Nephron (organoid): ENCODE measurements around the gene PHACTR1.
"Not testable (repeated sequence)": the region's sequence is repeated elsewhere in the genome, so short reads cannot be mapped to it uniquely, and the experiment has no call there.

Experiments
- H3K27ac Mint-ChIP-seq, 3 experiments: 2 replicates each; pipeline ENCODE4 v1.8.0; 2020; ENCODE audit warnings: mixed read lengths in 3 of 3, mild to moderate bottlenecking in 2 of 3, moderate library complexity in 1 of 3
- H3K27me3 Mint-ChIP-seq: 2 replicates; pipeline ENCODE4 v1.8.0; 2021; ENCODE audit warnings: low read depth, mild to moderate bottlenecking, moderate library complexity, mixed read lengths
- H3K36me3 Mint-ChIP-seq: 2 replicates; pipeline ENCODE4 v1.8.0; 2020; ENCODE audit warnings: low read depth, mixed read lengths
- H3K4me1 Mint-ChIP-seq: 2 replicates; pipeline ENCODE4 v1.8.0; 2020; ENCODE audit warnings: mixed read lengths
- H3K4me3 Mint-ChIP-seq, 3 experiments: 2 replicates each; pipeline ENCODE4 v1.8.0; 2020; ENCODE audit warnings: mild to moderate bottlenecking in 3 of 3, mixed read lengths in 3 of 3, moderate library complexity in 2 of 3
- H3K9me3 Mint-ChIP-seq: 2 replicates; pipeline ENCODE4 v1.8.0; 2020; ENCODE audit warnings: mixed read lengths
- TF ChIP-seq, protein P1 (sequence below), 3 experiments: fragments of 200-600 bp; sonication (generic); IDR thresholded peaks; one replicate each; pipeline ENCODE4 v1.5.0; 2021; ENCODE audit warnings: antibody characterized with exemption in 3 of 3; ENCODE audit not compliant: unreplicated experiment in 3 of 3

PHACTR1 gene

DNA sequence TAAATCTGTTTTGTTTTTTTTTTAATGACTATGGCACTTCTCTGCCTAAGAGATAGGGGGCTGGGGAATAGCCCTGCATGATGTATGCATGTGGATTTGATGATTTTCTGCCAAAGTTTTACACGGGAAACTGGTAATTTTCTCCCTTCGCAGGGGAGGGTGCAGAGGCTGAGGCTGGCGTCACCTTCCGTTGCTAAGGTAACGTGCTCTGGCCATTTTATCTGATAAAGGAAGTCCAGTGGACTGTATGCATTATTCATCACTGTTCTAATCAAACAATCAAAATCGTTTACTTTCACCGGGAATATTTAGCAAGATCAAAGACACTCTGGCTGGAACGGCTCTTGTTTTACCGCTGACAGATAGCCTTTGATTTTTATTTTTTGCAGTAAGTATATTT lies 789 bp downstream of the PHACTR1 start:
- peaks cover 6% of the 10 kb centered on the region for H3K4me1 Mint-ChIP-seq
- peaks cover 38% of the 10 kb centered on the region for H3K27me3 Mint-ChIP-seq
- no peaks in the 10 kb centered on the region for H3K36me3 Mint-ChIP-seq

DNA sequence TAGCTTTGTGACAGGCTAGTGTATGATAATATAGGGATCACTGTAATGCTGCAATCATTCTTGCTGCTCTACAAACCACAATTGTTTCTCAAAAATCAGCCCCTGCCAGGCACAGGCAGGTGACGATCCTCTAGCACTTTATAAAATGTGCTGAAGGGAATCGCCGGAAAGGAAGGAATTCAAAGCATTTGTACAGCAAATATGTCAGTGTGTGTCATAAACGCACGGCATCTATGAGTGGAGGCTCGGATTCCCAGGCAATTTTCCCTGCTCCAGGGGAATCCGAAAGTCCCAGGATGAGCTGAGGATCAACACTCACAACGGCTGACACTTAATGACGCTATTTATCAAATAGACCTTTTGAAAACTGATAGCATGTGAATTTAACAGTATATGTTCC lies 1.4 kb downstream of the PHACTR1 start:
- Mint-ChIP-seq H3K27ac (no peak overlapping the region), H3K9me3 (peaks cover 2% of the 10 kb centered on the region), H3K27me3 (peaks cover 38% of the 10 kb centered on the region), H3K4me3 (no peak overlapping the region), H3K4me1 (peaks cover 6% of the 10 kb centered on the region), H3K36me3 (no peaks in the 10 kb centered on the region)
- TF ChIP-seq, protein P1, sequence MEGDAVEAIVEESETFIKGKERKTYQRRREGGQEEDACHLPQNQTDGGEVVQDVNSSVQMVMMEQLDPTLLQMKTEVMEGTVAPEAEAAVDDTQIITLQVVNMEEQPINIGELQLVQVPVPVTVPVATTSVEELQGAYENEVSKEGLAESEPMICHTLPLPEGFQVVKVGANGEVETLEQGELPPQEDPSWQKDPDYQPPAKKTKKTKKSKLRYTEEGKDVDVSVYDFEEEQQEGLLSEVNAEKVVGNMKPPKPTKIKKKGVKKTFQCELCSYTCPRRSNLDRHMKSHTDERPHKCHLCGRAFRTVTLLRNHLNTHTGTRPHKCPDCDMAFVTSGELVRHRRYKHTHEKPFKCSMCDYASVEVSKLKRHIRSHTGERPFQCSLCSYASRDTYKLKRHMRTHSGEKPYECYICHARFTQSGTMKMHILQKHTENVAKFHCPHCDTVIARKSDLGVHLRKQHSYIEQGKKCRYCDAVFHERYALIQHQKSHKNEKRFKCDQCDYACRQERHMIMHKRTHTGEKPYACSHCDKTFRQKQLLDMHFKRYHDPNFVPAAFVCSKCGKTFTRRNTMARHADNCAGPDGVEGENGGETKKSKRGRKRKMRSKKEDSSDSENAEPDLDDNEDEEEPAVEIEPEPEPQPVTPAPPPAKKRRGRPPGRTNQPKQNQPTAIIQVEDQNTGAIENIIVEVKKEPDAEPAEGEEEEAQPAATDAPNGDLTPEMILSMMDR (IDR thresholded peaks at IDR 0.05; ENCODE audit: unreplicated experiment in 3 of 3) = no peak

More for the DNA sequence above, 789 bp downstream of the PHACTR1 start:
- no peak overlapping the region for H3K27ac Mint-ChIP-seq
- TF ChIP-seq, protein P1 (IDR thresholded peaks at IDR 0.05; ENCODE audit: unreplicated experiment in 3 of 3) = no peak
- H3K9me3 Mint-ChIP-seq = peaks cover 2% of the 10 kb centered on the region
- H3K4me3 Mint-ChIP-seq = no peak overlapping the region

DNA sequence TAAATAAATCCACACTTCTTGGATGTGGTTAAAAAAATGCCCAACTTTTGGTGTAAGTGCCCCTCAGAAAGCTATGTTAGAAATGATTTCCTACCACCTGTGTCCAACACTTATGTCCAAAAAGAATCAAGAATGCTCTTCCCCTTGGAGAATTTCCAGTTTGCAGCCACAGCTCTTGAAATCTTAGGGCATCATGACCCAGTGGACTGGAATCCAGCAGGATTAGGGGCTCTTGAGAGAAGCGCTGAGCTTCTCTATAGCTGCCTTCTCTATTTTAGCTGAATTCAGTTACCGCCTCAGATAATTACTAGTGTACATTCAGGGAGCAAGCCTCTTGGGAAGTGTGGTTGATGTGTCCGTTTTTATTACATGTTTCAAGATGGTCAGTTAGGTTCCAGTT lies 2.5 kb downstream of the PHACTR1 start:
- Mint-ChIP-seq H3K36me3 (no peaks in the 10 kb centered on the region), H3K4me1 (peaks cover 6% of the 10 kb centered on the region)

DNA sequence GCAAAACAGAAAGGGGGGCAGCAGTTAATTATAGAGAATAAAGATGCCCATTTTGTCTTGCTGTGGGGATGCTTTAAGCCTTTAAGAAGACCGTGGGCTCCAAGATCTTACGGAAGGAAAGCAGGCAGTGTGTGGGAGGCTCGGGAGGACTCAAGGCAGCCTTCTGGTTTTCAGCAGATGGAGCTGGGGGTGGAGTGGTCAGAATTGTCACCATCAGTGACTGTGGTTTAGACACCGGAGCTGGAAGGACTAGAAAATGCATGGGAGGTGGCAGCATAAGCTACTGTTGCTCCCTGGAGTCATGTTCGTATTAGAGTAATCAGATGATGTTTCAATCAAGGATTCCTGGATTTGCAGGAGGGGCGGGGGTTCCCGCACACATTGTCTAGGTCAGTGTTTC lies 3.7 kb downstream of the PHACTR1 start:
- H3K4me3 Mint-ChIP-seq = no peak overlapping the region
- H3K27me3 Mint-ChIP-seq = peaks cover 40% of the 10 kb centered on the region
- H3K36me3 Mint-ChIP-seq = no peaks in the 10 kb centered on the region
- peaks cover 2% of the 10 kb centered on the region for H3K9me3 Mint-ChIP-seq
- H3K4me1 Mint-ChIP-seq = peaks cover 6% of the 10 kb centered on the region
- TF ChIP-seq, protein P1 (IDR thresholded peaks at IDR 0.05; ENCODE audit: unreplicated experiment in 3 of 3) = no peak
- no peak overlapping the region for H3K27ac Mint-ChIP-seq

More for the DNA sequence above, 2.5 kb downstream of the PHACTR1 start:
- Mint-ChIP-seq H3K9me3 (peaks cover 2% of the 10 kb centered on the region), H3K27ac (no peak overlapping the region), H3K4me3 (no peak overlapping the region), H3K27me3 (peaks cover 38% of the 10 kb centered on the region)
- TF ChIP-seq, protein P1 (IDR thresholded peaks at IDR 0.05; ENCODE audit: unreplicated experiment in 3 of 3) = no peak

DNA sequence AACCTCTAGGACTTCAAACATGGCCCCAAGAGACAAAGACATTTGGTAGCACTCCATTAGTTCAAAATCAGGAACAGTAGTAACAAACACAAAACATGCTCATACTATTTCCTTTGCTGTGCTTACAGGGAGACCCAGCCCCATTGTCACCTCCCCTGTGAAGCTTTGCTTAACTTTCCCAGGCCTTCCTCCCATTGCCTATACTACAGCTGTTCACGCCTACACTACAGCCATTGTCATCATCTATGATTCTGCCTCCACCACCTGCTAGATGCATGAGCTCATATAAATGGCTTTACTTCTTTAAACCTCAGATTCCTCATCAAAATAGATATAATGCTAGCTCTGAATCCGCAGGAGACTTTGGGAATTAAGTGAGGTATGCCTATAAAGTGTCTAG lies 8.7 kb downstream of the PHACTR1 start:
- Mint-ChIP-seq H3K4me3 (no peak overlapping the region), H3K27me3 (peaks cover 19% of the 10 kb centered on the region), H3K9me3 (no peaks in the 10 kb centered on the region), H3K36me3 (no peaks in the 10 kb centered on the region), H3K4me1 (no peaks in the 10 kb centered on the region), H3K27ac (no peak overlapping the region)
- TF ChIP-seq, protein P1 (IDR thresholded peaks at IDR 0.05; ENCODE audit: unreplicated experiment in 3 of 3) = no peak

DNA sequence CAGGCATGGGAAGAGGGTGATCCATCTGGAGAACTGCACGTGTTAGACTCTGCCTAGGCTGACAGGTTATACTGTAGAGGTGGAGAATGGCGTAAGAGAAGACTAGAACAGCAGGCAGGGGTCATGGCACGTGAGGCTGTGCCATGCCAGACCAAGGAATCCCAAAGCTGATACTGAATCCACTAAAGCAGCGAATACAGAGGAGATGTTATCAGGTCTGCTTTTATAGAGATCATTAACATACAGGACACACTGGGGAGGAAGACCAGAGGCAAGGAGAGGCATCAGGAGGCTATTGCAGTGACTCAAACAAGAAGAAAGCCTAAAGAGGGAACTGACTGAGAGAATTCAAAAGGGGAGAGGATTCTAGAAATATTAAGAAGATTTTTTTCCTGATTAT lies 12.9 kb downstream of the PHACTR1 start:
- Mint-ChIP-seq H3K27me3 (peaks cover 16% of the 10 kb centered on the region), H3K4me1 (no peaks in the 10 kb centered on the region), H3K4me3 (no peak overlapping the region), H3K9me3 (no peaks in the 10 kb centered on the region), H3K27ac (no peak overlapping the region), H3K36me3 (no peaks in the 10 kb centered on the region)
- TF ChIP-seq, protein P1 (IDR thresholded peaks at IDR 0.05; ENCODE audit: unreplicated experiment in 3 of 3) = no peak

DNA sequence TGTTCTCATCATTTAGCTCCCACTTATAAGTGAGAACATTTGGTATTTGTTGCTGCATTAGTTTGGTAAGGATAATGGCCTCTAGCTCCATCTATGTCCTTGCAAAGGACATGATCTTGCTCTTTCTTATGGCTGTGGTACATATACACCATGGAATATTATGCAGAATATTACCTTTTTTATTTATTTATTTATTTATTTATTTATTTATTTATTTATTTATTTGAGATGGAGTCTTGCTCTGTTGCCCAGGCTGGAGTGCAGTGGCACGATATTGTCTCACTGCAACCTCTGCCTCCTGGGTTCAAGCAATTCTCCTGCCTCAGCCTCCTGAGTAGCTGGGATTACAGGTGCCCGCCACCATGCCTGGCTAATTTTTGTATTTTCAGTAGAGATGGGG lies 14.2 kb downstream of the PHACTR1 start:
- H3K27me3 Mint-ChIP-seq = peaks cover 11% of the 10 kb centered on the region
- not testable (repeated sequence) for H3K4me3 Mint-ChIP-seq, H3K9me3 Mint-ChIP-seq, H3K27ac Mint-ChIP-seq, H3K36me3 Mint-ChIP-seq, H3K4me1 Mint-ChIP-seq
